ENCODE results near the gene SPAG9.
"Not testable (repeated sequence)": the region's sequence is repeated elsewhere in the genome, so short reads cannot be mapped to it uniquely, and the experiment has no call there.

DNA sequence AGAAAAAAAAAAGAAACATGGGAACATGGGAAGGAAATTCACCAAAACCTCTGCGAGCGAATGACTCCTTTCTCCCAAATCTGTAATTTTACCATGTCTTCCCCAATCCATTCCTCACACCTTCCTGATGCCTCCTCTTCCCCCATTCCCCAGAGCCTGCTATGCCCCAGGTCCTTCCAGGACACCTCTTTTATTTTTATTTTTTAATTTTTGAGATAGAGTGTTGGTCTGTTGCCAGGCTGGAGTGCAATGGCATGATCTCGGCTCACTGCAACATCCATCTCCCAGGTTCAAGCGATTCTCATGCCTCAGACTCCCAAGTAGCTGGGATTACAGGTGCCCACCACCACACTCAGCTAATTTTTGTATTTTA, 179.0 kb downstream of the SPAG9 start:
- TF ChIP-seq POLR2AphosphoS5 (IDR thresholded peaks at IDR 0.05; ENCODE audit: borderline replicate concordance, low read depth, low read length); EZH2 (IDR thresholded peaks at IDR 0.05); FOXP2 (optimal IDR thresholded peaks at IDR 0.05; ENCODE audit: control extremely low read depth, extremely low read length, insufficient read depth): not testable (repeated sequence)
